Activated CD4-positive, CD25-positive, alpha-beta regulatory T cell (primary cell): ENCODE measurements around the gene VTN.

Source experiments
- DNase-seq, 4 experiments: peaks; one replicate each; lab custom pipeline; 2025; lab: John Stamatoyannopoulos, UW

VTN gene

GRCh38 chr17:28395968-28396367 is 25.9 kb upstream of the VTN start:
- no peak for DNase-seq

GRCh38 chr17:28395426-28395825 is 25.3 kb upstream of the VTN start:
- DNase-seq = no peak

- no peak for DNase-seq
These were observed 24.4 kb upstream of the VTN start for GRCh38 chr17:28394337-28395116.

- no peak for DNase-seq
These were observed 22.4 kb upstream of the VTN start for GRCh38 chr17:28392491-28392890.

GRCh38 chr17:28391401-28391800 is 21.3 kb upstream of the VTN start:
- no peak for DNase-seq

GRCh38 chr17:28390984-28391383 is 20.9 kb upstream of the VTN start:
- DNase-seq = no peak

- no peak for DNase-seq
These were observed 20.5 kb upstream of the VTN start for GRCh38 chr17:28390563-28390962.

- DNase-seq = no peak
These were observed 20.0 kb upstream of the VTN start for GRCh38 chr17:28390141-28390540.

- no peak for DNase-seq
These were observed 18.0 kb upstream of the VTN start for GRCh38 chr17:28388106-28388505.

- no peak for DNase-seq
These were observed 16.3 kb upstream of the VTN start for GRCh38 chr17:28386391-28386790.

GRCh38 chr17:28385406-28385805 is 15.3 kb upstream of the VTN start:
- no peak for DNase-seq

GRCh38 chr17:28385037-28385400 is 14.9 kb upstream of the VTN start:
- DNase-seq = no peak

- peak; percentile 28 to 46 (median 34) for DNase-seq
These were observed 14.4 kb upstream of the VTN start for GRCh38 chr17:28384281-28385036.

GRCh38 chr17:28381141-28381825 is 11.2 kb upstream of the VTN start:
- DNase-seq = no peak

GRCh38 chr17:28379814-28380801 is 10.0 kb upstream of the VTN start:
- no peak for DNase-seq

GRCh38 chr17:28372945-28373274 is 2.8 kb upstream of the VTN start:
- no peak for DNase-seq

- no peak for DNase-seq
These were observed 2.3 kb upstream of the VTN start for GRCh38 chr17:28372203-28372944.

GRCh38 chr17:28371245-28372202 is 1.4 kb upstream of the VTN start, which contains the start of gene SARM1:
Gene SARM1 (plus strand): TSS chr17:28371694. CDS start chr17:28372033, 339 bp downstream.
- peak; percentile 60 to 70 (median 67) for DNase-seq

GRCh38 chr17:28370744-28371103 is 617 bp upstream of the VTN start:
- DNase-seq = no peak

GRCh38 chr17:28369684-28370034 is 448 bp downstream of the VTN start:
- DNase-seq = no peak
